ENCODE measurements around the gene MRPS10. TPM values are rescaled to one million over a fixed set of nuclear protein-coding genes. Genes with fewer than 3 reads are reported as not detected.
"Not testable (repeated sequence)": the region's sequence is repeated elsewhere in the genome, so short reads cannot be mapped to it uniquely, and the experiment has no call there.

The MRPS10 gene
- total and polyA plus RNA-seq, 4 donors = 20.1 to 26.8 (median 23.9) TPM

DNA sequence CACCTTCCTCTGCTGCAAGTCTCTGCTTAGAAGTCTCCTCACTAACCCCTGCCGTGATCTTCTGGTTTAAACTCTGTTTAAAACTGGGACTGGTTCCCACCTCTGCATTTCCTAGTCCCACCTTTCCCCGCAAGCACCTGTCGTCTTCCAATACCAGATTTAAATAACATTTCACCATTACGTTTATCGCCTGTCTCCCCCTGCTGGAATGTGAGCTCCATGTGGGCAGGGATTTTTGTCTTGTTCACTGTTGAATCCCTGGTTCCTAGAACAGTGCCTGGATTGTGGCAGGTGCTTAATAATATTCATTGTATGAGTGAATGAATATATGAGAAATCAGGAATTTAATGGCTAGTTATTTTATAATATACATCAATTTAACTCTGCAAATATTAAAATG is 41.8 kb downstream of the MRPS10 start (continued):
- no peak for TF ChIP-seq RXRA (IDR thresholded peaks at IDR 0.05)
- TF ChIP-seq, protein P1, sequence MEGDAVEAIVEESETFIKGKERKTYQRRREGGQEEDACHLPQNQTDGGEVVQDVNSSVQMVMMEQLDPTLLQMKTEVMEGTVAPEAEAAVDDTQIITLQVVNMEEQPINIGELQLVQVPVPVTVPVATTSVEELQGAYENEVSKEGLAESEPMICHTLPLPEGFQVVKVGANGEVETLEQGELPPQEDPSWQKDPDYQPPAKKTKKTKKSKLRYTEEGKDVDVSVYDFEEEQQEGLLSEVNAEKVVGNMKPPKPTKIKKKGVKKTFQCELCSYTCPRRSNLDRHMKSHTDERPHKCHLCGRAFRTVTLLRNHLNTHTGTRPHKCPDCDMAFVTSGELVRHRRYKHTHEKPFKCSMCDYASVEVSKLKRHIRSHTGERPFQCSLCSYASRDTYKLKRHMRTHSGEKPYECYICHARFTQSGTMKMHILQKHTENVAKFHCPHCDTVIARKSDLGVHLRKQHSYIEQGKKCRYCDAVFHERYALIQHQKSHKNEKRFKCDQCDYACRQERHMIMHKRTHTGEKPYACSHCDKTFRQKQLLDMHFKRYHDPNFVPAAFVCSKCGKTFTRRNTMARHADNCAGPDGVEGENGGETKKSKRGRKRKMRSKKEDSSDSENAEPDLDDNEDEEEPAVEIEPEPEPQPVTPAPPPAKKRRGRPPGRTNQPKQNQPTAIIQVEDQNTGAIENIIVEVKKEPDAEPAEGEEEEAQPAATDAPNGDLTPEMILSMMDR (IDR thresholded peaks at IDR 0.05; ENCODE audit: low read depth, low read length, missing input control) = no peak

DNA sequence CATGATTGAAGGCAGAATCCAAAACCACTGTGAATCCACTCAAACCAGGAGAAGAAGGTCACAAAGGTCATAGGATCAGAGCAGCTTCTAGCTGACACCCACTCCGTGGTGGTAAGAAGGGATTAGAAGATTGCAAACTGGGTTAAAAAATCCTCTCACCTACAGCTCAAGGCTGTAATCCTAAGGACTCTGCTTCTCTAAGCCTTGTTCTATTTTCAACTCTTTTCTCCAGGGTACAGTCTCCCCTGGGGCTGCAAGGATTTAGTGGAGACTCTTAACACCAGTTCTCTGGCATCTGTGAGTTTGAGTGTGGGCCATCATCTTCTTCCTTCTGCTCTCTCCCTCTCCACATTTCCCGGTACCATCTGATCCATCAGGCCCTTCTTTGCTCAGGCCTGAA is 44.6 kb downstream of the MRPS10 start, which contains the start of gene GUCA1A:
Gene GUCA1A, plus strand, starts transcription at position 264 of the 400 bp plus-strand sequence. CDS start 250 bp downstream, outside the sequence.
- 93% methylated on average over 2 of the region's 2 CpGs for WGBS
- TF ChIP-seq YY1 (IDR thresholded peaks at IDR 0.05) (no peak), RXRA (IDR thresholded peaks at IDR 0.05) (no peak), FOXA1 (IDR thresholded peaks at IDR 0.05) (no peak), GABPA (IDR thresholded peaks at IDR 0.05 in 1 of 2, conservative IDR thresholded peaks at IDR 0.05 in 1 of 2) (no peak), JUND (IDR thresholded peaks at IDR 0.05) (no peak), HNF4G (IDR thresholded peaks at IDR 0.05) (no peak), NR2F2 (IDR thresholded peaks at IDR 0.05) (no peak)
- TF ChIP-seq, protein P2, sequence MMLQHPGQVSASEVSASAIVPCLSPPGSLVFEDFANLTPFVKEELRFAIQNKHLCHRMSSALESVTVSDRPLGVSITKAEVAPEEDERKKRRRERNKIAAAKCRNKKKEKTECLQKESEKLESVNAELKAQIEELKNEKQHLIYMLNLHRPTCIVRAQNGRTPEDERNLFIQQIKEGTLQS (IDR thresholded peaks at IDR 0.05) = no peak
- DNase-seq (ENCODE audit: low spot score) = no peak

DNA sequence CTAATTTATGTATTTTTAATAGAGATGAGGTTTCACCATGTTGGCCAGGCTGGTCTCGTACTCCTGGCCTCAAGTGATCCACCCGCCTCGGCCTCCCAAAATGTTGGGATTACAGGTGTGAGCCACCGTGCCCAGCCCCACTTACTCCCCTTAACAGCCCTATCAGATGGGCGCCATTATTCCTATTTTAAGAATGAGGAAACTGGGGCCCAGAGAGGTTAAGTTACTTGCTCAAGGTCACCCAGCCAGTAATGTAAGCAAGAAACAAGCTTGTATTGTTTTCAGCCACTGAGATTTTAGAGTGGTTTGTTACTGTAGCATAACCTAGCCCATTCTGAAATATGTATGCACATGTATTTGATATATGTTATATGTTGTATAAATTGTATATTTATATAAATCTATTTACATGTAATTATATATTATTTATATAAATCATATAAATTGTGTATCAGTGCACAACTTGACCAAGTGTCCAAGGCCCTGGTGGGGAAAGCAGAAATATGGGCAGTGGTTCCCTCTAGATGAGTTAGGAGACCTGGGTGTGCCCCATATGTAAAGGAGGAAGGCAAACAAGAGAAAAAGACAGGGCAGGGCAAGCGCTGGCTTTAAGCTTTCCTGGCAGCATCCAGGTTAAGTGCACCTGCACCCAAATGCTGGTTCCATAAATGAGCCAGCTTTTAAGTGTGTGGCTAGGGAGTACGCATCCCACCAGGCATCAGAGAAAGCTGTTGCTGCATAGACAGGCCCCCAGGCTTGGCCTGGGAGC is 45.7 kb downstream of the MRPS10 start:
- H3K9ac ChIP-seq (ENCODE audit: low read depth in 1 of 2, low read length in 2 of 2) = no peak overlapping the region
- TF ChIP-seq RAD21 (IDR thresholded peaks at IDR 0.05) = no peak
- no peak for TF ChIP-seq NR2F2 (IDR thresholded peaks at IDR 0.05)
- no peak for TF ChIP-seq RXRA (IDR thresholded peaks at IDR 0.05)
- TF ChIP-seq, protein P3, sequence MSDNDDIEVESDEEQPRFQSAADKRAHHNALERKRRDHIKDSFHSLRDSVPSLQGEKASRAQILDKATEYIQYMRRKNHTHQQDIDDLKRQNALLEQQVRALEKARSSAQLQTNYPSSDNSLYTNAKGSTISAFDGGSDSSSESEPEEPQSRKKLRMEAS (IDR thresholded peaks at IDR 0.05) = no peak
- TF ChIP-seq, protein P4, sequence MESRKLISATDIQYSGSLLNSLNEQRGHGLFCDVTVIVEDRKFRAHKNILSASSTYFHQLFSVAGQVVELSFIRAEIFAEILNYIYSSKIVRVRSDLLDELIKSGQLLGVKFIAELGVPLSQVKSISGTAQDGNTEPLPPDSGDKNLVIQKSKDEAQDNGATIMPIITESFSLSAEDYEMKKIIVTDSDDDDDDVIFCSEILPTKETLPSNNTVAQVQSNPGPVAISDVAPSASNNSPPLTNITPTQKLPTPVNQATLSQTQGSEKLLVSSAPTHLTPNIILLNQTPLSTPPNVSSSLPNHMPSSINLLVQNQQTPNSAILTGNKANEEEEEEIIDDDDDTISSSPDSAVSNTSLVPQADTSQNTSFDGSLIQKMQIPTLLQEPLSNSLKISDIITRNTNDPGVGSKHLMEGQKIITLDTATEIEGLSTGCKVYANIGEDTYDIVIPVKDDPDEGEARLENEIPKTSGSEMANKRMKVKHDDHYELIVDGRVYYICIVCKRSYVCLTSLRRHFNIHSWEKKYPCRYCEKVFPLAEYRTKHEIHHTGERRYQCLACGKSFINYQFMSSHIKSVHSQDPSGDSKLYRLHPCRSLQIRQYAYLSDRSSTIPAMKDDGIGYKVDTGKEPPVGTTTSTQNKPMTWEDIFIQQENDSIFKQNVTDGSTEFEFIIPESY (IDR thresholded peaks at IDR 0.05) = no peak
- TF ChIP-seq TAF1 (conservative IDR thresholded peaks at IDR 0.05) = no peak
- TF ChIP-seq, protein P2 (IDR thresholded peaks at IDR 0.05) = no peak
- TF ChIP-seq, protein P1 (IDR thresholded peaks at IDR 0.05; ENCODE audit: low read depth, low read length, missing input control) = no peak
- no peak for DNase-seq (ENCODE audit: low spot score)
- no peaks in the 10 kb centered on the region for H3K4me1 ChIP-seq (ENCODE audit: control insufficient read depth in 4 of 4, insufficient read depth in 4 of 4, low read length in 3 of 4)
- WGBS = 91% methylated on average over 7 of the region's 7 CpGs
- no peaks in the 10 kb centered on the region for H3K27me3 ChIP-seq (ENCODE audit: control insufficient read depth in 4 of 4, insufficient read depth in 4 of 4, low read length in 3 of 4)
- no peak overlapping the region for H3K27ac ChIP-seq (ENCODE audit: low read depth in 1 of 2, low read length in 2 of 2)
- no peak overlapping the region for H3K4me3 ChIP-seq (ENCODE audit: low read depth in 1 of 3, low read length in 3 of 3)
- no peaks in the 10 kb centered on the region for H3K36me3 ChIP-seq (ENCODE audit: control insufficient read depth in 4 of 4, insufficient read depth in 3 of 4, low read depth in 1 of 4, low read length in 3 of 4)
- H3K9me3 ChIP-seq (ENCODE audit: control insufficient read depth in 4 of 4, low read length in 3 of 4) = no peaks in the 10 kb centered on the region

More for the DNA sequence above, 44.6 kb downstream of the MRPS10 start, which contains the start of gene GUCA1A:
- H3K4me1 ChIP-seq (ENCODE audit: control insufficient read depth in 4 of 4, insufficient read depth in 4 of 4, low read length in 3 of 4) = no peaks in the 10 kb centered on the region
- H3K27me3 ChIP-seq (ENCODE audit: control insufficient read depth in 4 of 4, insufficient read depth in 4 of 4, low read length in 3 of 4) = no peaks in the 10 kb centered on the region
- no peak within 1 kb of the TSS for H3K27ac ChIP-seq (ENCODE audit: low read depth in 1 of 2, low read length in 2 of 2)
- H3K9ac ChIP-seq (ENCODE audit: low read depth in 1 of 2, low read length in 2 of 2) = no peak within 1 kb of the TSS
- no peaks in the 10 kb centered on the region for H3K9me3 ChIP-seq (ENCODE audit: control insufficient read depth in 4 of 4, low read length in 3 of 4)
- no peaks in the 10 kb centered on the region for H3K36me3 ChIP-seq (ENCODE audit: control insufficient read depth in 4 of 4, insufficient read depth in 3 of 4, low read depth in 1 of 4, low read length in 3 of 4)
- no peak within 1 kb of the TSS for H3K4me3 ChIP-seq (ENCODE audit: low read depth in 1 of 3, low read length in 3 of 3)

DNA sequence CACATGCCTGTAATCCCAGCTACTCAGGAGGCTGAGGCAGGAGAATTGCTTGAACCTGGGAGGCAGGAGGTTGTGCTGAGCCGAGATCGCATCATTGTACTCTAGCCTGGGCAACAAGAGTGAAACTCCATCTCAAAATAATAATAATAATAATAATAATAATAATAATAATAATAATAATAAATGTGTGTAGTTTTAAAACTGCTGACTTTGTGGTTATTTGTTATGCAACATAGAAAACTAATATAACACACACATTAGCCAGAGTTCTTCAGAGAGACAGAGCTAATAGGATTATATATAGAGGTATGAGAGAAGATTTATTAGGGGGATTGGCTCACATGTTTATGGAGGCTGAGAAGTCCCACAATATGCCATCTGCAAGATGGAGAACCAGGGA is 47.9 kb downstream of the MRPS10 start:
- H3K27me3 ChIP-seq (ENCODE audit: control insufficient read depth in 4 of 4, insufficient read depth in 4 of 4, low read length in 3 of 4); H3K36me3 ChIP-seq (ENCODE audit: control insufficient read depth in 4 of 4, insufficient read depth in 3 of 4, low read depth in 1 of 4, low read length in 3 of 4); H3K9me3 ChIP-seq (ENCODE audit: control insufficient read depth in 4 of 4, low read length in 3 of 4); H3K9ac ChIP-seq (ENCODE audit: low read depth in 1 of 2, low read length in 2 of 2); H3K27ac ChIP-seq (ENCODE audit: low read depth in 1 of 2, low read length in 2 of 2); H3K4me3 ChIP-seq (ENCODE audit: low read depth in 1 of 3, low read length in 3 of 3); H3K4me1 ChIP-seq (ENCODE audit: control insufficient read depth in 4 of 4, insufficient read depth in 4 of 4, low read length in 3 of 4); DNase-seq (ENCODE audit: low spot score): not testable (repeated sequence)
- 74% methylated on average over 2 of the region's 2 CpGs for WGBS
